Panc1 (cell line): ENCODE results near the gene CCNB1IP1. TPM values are rescaled to one million over a fixed set of nuclear protein-coding genes. Genes with fewer than 3 reads are reported as not detected.

Experiments
- ATAC-seq: fragments of 200-7000 bp; cut with Tn5 transposase; 2 replicates; pipeline ENCODE4 v1.9.1; 2020; ENCODE audit warnings: mild to moderate bottlenecking, moderate library complexity
- BruUV-seq: library from RNA; stranded (reverse); fragments of 400-500 nt; replicated peaks from 2 replicates; lab custom pipeline; 2021; lab: Mats Ljungman, UMichigan
- CTCF ChIA-PET: fragments of 300-600 bp; sonication (Branson Sonifier 250); formaldehyde crosslinking; loops from one replicate; lab custom pipeline; 2022; ENCODE audit warnings: antibody characterized with exemption; lab: Charles Lee
- POLR2A ChIA-PET: fragments of 300-600 bp; sonication (Branson Sonifier 250); formaldehyde crosslinking; loops from one replicate; lab custom pipeline; 2022; ENCODE audit warnings: antibody characterized with exemption; lab: Charles Lee
- DNase-seq: peaks from one replicate; pipeline ENCODE4 v3.0.0-alpha.2; 2010; ENCODE audit warnings: low read depth, low spot score
- H3K27ac ChIP-seq: 2 replicates; pipeline ENCODE4 v1.5.1; 2011; ENCODE audit warnings: mild to moderate bottlenecking, low read length, inconsistent platforms
- H3K27me3 ChIP-seq: fragments of 200-500 bp; sonication (Bioruptor generic); 2 replicates; pipeline ENCODE4 v1.6.0; 2014; ENCODE audit warnings: low read length, inconsistent platforms; ENCODE audit not compliant: control insufficient read depth, insufficient read depth
- H3K36me3 ChIP-seq: fragments of 200-500 bp; sonication (Bioruptor generic); 2 replicates; pipeline ENCODE4 v1.5.1; 2014; ENCODE audit warnings: inconsistent platforms, mild to moderate bottlenecking, low read length, moderate library complexity; ENCODE audit not compliant: control insufficient read depth, insufficient read depth
- H3K4me1 ChIP-seq: 2 replicates; pipeline ENCODE4 v1.5.1; 2011; ENCODE audit warnings: inconsistent platforms, mild to moderate bottlenecking, low read length, moderate library complexity; ENCODE audit not compliant: control insufficient read depth, insufficient read depth
- H3K4me3 ChIP-seq, 2 experiments: 2 replicates each; pipeline ENCODE4 v1.5.1; 2011 to 2012; ENCODE audit warnings: low read depth in 2 of 2, low read length in 2 of 2, mild to moderate bottlenecking in 2 of 2, inconsistent platforms in 1 of 2, moderate library complexity in 1 of 2
- H3K9me3 ChIP-seq: fragments of 200-500 bp; sonication (Bioruptor generic); 2 replicates; pipeline ENCODE4 v1.5.1; 2014; ENCODE audit warnings: low read depth, mild to moderate bottlenecking, inconsistent platforms, low read length, moderate library complexity; ENCODE audit not compliant: control insufficient read depth, insufficient read depth
- POLR2AphosphoS5 ChIP-seq: IDR thresholded peaks from 2 replicates; pipeline ENCODE4 v1.6.1; 2012; ENCODE audit warnings: mild to moderate bottlenecking, low read depth, low read length, moderate library complexity
- REST ChIP-seq, 2 experiments: IDR thresholded peaks; 2 replicates each; pipeline ENCODE4 v1.6.1; 2011 to 2012; ENCODE audit warnings: low read depth in 2 of 2, control low read depth in 1 of 2, low read length in 1 of 2, mild to moderate bottlenecking in 1 of 2, moderate library complexity in 1 of 2; ENCODE audit not compliant: insufficient read depth in 1 of 2
- SIN3A ChIP-seq: IDR thresholded peaks from 2 replicates; pipeline ENCODE4 v1.6.1; 2012; ENCODE audit warnings: low read depth, mild to moderate bottlenecking, low read length, moderate library complexity, borderline replicate concordance; ENCODE audit not compliant: insufficient read depth
- TCF7L2 ChIP-seq: IDR thresholded peaks from 2 replicates; pipeline ENCODE4 v1.6.1; 2011; ENCODE audit warnings: mild to moderate bottlenecking, low read depth, low read length, inconsistent platforms
- in situ Hi-C: cut with HindIII; loops from 2 replicates; pipeline ENCODE4 v1.10.0; 2016; ENCODE audit warnings: low sequenced_read_pairs, low pct_unique_long_range_greater_than_20kb
- intact Hi-C: fragments of 100-400 bp; cut with micrococcal nuclease; formaldehyde crosslinking; loops from one replicate; pipeline ENCODE4 v1.10.0; 2022; ENCODE audit not compliant: unreplicated experiment
- total RNA-seq: library from RNA; stranded (reverse); gene quantifications from one replicate; pipeline ENCODE4 v1.2.1, GENCODE V29; 2021; ENCODE audit not compliant: unreplicated experiment
- TF ChIP-seq, protein P1 (sequence below): fragments of 450-650 bp; IDR thresholded peaks from 2 replicates; pipeline ENCODE4 v1.5.1; 2017; ENCODE audit warnings: mild to moderate bottlenecking

CCNB1IP1 gene
- total RNA-seq, 1 experiment from 2014 or later: 20.3 TPM

DNA sequence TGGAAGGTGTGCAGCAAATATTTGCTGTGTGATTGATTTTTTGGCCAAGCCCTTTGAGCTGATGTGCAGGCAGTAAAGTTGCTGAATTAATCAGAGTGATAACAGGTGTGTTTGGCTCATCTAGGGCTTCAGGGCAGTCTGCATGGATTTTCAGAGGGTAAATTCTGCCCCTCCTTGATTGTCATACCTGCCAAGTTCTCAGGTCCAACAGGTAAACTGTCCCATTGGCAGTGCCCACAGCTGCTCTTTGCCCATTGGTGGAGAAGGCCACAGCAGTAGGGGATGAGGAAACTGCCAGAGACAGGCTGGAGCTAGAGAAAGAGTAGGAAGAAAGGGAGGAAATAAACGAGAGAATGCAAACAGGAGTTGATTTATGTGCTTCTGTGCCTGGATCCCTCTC, 46.7 kb upstream of the CCNB1IP1 start:
- no TSS peak for BruUV-seq
- CTCF ChIA-PET: no interaction called here
- DNase-seq: no peak
- H3K9me3 ChIP-seq: no peaks in the 10 kb centered on the region
- H3K27ac ChIP-seq: no peak overlapping the region
- no peaks in the 10 kb centered on the region for H3K27me3 ChIP-seq
- H3K36me3 ChIP-seq: no peaks in the 10 kb centered on the region; the same call in none of the 2 replicates
- POLR2A ChIA-PET: no interaction called here
- TF ChIP-seq POLR2AphosphoS5 (no peak), REST (IDR thresholded peaks at IDR 0.05; ENCODE audit: insufficient read depth in 1 of 2, low read depth in 2 of 2, low read length in 1 of 2) (no peak), TCF7L2 (no peak), SIN3A (no peak)
- TF ChIP-seq, protein P1, sequence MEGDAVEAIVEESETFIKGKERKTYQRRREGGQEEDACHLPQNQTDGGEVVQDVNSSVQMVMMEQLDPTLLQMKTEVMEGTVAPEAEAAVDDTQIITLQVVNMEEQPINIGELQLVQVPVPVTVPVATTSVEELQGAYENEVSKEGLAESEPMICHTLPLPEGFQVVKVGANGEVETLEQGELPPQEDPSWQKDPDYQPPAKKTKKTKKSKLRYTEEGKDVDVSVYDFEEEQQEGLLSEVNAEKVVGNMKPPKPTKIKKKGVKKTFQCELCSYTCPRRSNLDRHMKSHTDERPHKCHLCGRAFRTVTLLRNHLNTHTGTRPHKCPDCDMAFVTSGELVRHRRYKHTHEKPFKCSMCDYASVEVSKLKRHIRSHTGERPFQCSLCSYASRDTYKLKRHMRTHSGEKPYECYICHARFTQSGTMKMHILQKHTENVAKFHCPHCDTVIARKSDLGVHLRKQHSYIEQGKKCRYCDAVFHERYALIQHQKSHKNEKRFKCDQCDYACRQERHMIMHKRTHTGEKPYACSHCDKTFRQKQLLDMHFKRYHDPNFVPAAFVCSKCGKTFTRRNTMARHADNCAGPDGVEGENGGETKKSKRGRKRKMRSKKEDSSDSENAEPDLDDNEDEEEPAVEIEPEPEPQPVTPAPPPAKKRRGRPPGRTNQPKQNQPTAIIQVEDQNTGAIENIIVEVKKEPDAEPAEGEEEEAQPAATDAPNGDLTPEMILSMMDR: no peak
- H3K4me1 ChIP-seq: no peaks in the 10 kb centered on the region
- intact Hi-C loops (no loop called here), in situ Hi-C loops (no loop called here)
- ATAC-seq: no peak
- no peak overlapping the region for H3K4me3 ChIP-seq

DNA sequence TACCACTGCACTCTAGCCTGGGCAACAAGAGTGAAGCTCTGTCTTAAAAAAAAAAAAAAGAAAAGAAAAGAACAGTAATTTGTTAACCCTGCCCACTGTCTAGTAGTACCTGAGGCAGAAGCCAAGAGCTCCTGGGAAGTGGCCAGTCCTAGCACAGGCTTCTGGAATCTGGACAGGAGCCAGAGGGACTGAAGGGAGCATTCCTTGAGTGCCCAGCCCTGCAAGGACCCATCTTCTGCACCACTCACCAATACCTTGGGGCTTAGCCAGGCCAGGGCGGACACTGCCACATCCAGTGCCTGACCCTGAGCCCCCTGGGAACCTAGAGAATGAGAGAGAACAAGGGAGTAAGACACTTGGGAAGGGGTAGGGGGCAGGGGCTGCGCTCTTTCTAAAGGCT, 44.1 kb upstream of the CCNB1IP1 start:
- H3K27ac ChIP-seq: no peak overlapping the region
- TF ChIP-seq POLR2AphosphoS5 (no peak), SIN3A (no peak), REST (IDR thresholded peaks at IDR 0.05; ENCODE audit: insufficient read depth in 1 of 2, low read depth in 2 of 2, low read length in 1 of 2) (no peak)
- DNase-seq (no peak), ATAC-seq (no peak)
- H3K36me3 ChIP-seq: no peaks in the 10 kb centered on the region; the same call in 1 of the 2 replicates
- no TSS peak for BruUV-seq
- intact Hi-C loops (no loop called here), in situ Hi-C loops (no loop called here)
- no peaks in the 10 kb centered on the region for H3K4me1 ChIP-seq
- H3K4me3 ChIP-seq: no peak overlapping the region
- ChIA-PET CTCF (no interaction called here), POLR2A (no interaction called here)
- no peaks in the 10 kb centered on the region for H3K27me3 ChIP-seq
- no peaks in the 10 kb centered on the region for H3K9me3 ChIP-seq
